Liver (tissue), 9 donors: ENCODE results near the gene ADARB1. TPM values are rescaled to one million over a fixed set of nuclear protein-coding genes. Genes with fewer than 3 reads are reported as not detected.
A peak's percentile ranks its signal among the peaks of the same experiment; 100 is the strongest.

ENCODE experiments used
- DNase-seq: peaks from one replicate; pipeline ENCODE4 v3.0.0-alpha.2; 2017; ENCODE audit warnings: low spot score
- H3K27ac ChIP-seq, 2 donors: one replicate each; pipeline ENCODE4 v1.7.0; 2013; ENCODE audit warnings: inconsistent platforms in 2 of 2, low read length in 2 of 2, control low read depth in 1 of 2, low read depth in 1 of 2, mild to moderate bottlenecking in 1 of 2
- H3K27me3 ChIP-seq, 4 donors: one replicate each; pipeline versions ENCODE4 v1.6.1 to v1.7.0; 2013; ENCODE audit warnings: low read length in 3 of 4, inconsistent platforms in 1 of 4, mild to moderate bottlenecking in 1 of 4, moderate library complexity in 1 of 4; ENCODE audit not compliant: control insufficient read depth in 4 of 4, insufficient read depth in 4 of 4
- H3K36me3 ChIP-seq, 4 donors: one replicate each; pipeline versions ENCODE4 v1.6.1 to v1.7.0; 2013; ENCODE audit warnings: low read length in 3 of 4, mild to moderate bottlenecking in 3 of 4, low read depth in 1 of 4, moderate library complexity in 1 of 4; ENCODE audit not compliant: control insufficient read depth in 4 of 4, insufficient read depth in 3 of 4
- H3K4me1 ChIP-seq, 4 donors: one replicate each; pipeline versions ENCODE4 v1.6.1 to v1.7.0; 2013; ENCODE audit warnings: low read length in 3 of 4, mild to moderate bottlenecking in 3 of 4, moderate library complexity in 1 of 4; ENCODE audit not compliant: control insufficient read depth in 4 of 4, insufficient read depth in 4 of 4
- H3K4me3 ChIP-seq, 3 donors: one replicate each; pipeline versions ENCODE4 v1.6.1 to v1.7.0; 2013; ENCODE audit warnings: low read length in 3 of 3, control low read depth in 1 of 3, low read depth in 1 of 3, mild to moderate bottlenecking in 1 of 3
- H3K9ac ChIP-seq, 2 donors: one replicate each; pipeline ENCODE4 v1.7.0; 2013; ENCODE audit warnings: low read length in 2 of 2, mild to moderate bottlenecking in 2 of 2, moderate library complexity in 2 of 2, control low read depth in 1 of 2, low read depth in 1 of 2
- H3K9me3 ChIP-seq, 4 donors: one replicate each; pipeline versions ENCODE4 v1.6.1 to v1.7.0; 2013; ENCODE audit warnings: low read length in 3 of 4; ENCODE audit not compliant: control insufficient read depth in 4 of 4
- CTCF ChIP-seq: fragments of 150-350 bp; IDR thresholded peaks from 2 replicates; pipeline ENCODE4 v1.5.1; 2017; ENCODE audit warnings: improper control_type of control experiment, low read depth, low read length; ENCODE audit not compliant: missing input control
- EGR1 ChIP-seq, 2 donors: IDR thresholded peaks; 2 replicates each; pipeline ENCODE4 v1.6.1; 2016 to 2018; ENCODE audit warnings: antibody characterized with exemption in 2 of 2, low read depth in 2 of 2
- FOXA1 ChIP-seq: IDR thresholded peaks from 2 replicates; pipeline ENCODE4 v1.6.1; 2016; ENCODE audit warnings: antibody characterized with exemption
- FOXA2 ChIP-seq: IDR thresholded peaks from 2 replicates; pipeline ENCODE4 v1.6.1; 2016; ENCODE audit warnings: antibody characterized with exemption
- GABPA ChIP-seq, 2 donors: IDR thresholded peaks in 1 of 2; conservative IDR thresholded peaks in 1 of 2; 2 replicates each; pipeline ENCODE4 v1.6.1; 2016; ENCODE audit warnings: antibody characterized with exemption in 2 of 2, mild to moderate bottlenecking in 1 of 2, moderate library complexity in 1 of 2
- HNF4A ChIP-seq, 2 donors: conservative IDR thresholded peaks; 2 replicates each; pipeline ENCODE4 v1.6.1; 2016; ENCODE audit warnings: antibody characterized with exemption in 2 of 2, mild to moderate bottlenecking in 2 of 2
- HNF4G ChIP-seq: IDR thresholded peaks from 2 replicates; pipeline ENCODE4 v1.6.1; 2016; ENCODE audit warnings: antibody characterized with exemption
- JUND ChIP-seq, 2 donors: IDR thresholded peaks; 2 replicates each; pipeline ENCODE4 v1.6.1; 2016; ENCODE audit warnings: antibody characterized with exemption in 2 of 2
- MAX ChIP-seq: IDR thresholded peaks from 2 replicates; pipeline ENCODE4 v1.6.1; 2016; ENCODE audit warnings: antibody characterized with exemption
- NR2F2 ChIP-seq: IDR thresholded peaks from 2 replicates; pipeline ENCODE4 v1.6.1; 2016; ENCODE audit warnings: antibody characterized with exemption
- RAD21 ChIP-seq, 2 donors: IDR thresholded peaks; 2 replicates each; pipeline ENCODE4 v1.6.1; 2016; ENCODE audit warnings: antibody characterized with exemption in 2 of 2, mild to moderate bottlenecking in 2 of 2
- REST ChIP-seq: IDR thresholded peaks from 2 replicates; pipeline ENCODE4 v1.6.1; 2016; ENCODE audit warnings: antibody characterized with exemption, mild to moderate bottlenecking
- RXRA ChIP-seq, 2 donors: IDR thresholded peaks; 2 replicates each; pipeline ENCODE4 v1.6.1; 2017 to 2018; ENCODE audit warnings: antibody characterized with exemption in 2 of 2, mild to moderate bottlenecking in 1 of 2
- SP1 ChIP-seq: IDR thresholded peaks from 2 replicates; pipeline ENCODE4 v1.6.1; 2018; ENCODE audit warnings: antibody characterized with exemption, mild to moderate bottlenecking
- TAF1 ChIP-seq: conservative IDR thresholded peaks from 2 replicates; pipeline ENCODE4 v1.6.1; 2016; ENCODE audit warnings: antibody characterized with exemption, mild to moderate bottlenecking
- YY1 ChIP-seq: IDR thresholded peaks from 2 replicates; pipeline ENCODE4 v1.6.1; 2016; ENCODE audit warnings: antibody characterized with exemption, mild to moderate bottlenecking
- WGBS: extraction: QIAGEN DNeasy Blood & Tissue Kit; methylation state at CpG from one replicate; pipeline ENCODE4 v1.1.7; 2013; 5-methylcytosine and 5-hydroxymethylcytosine counted together
- polyA plus RNA-seq, 2 donors: library from polyadenylated mRNA; stranded (reverse) in 1 of 2; unstranded in 1 of 2; fragments of 200-250 nt in 1 of 2; fragments of >200 nt in 1 of 2; fragmentation: Nextera tagmentation in 1 of 2; extraction: Ambion mirVana in 1 of 2; gene quantifications; one replicate each; pipeline versions ENCODE4 v1.2.1 to v1.2.3, GENCODE V29; 2013 to 2015
- total RNA-seq, 2 donors: library from RNA; depleted of rRNA; stranded (reverse); fragments of >200 nt; gene quantifications; one replicate each; pipeline ENCODE4 v1.2.3, GENCODE V29; 2014
- TF ChIP-seq, protein P1 (sequence below): IDR thresholded peaks from 2 replicates; pipeline ENCODE4 v1.6.1; 2016; ENCODE audit warnings: antibody characterized with exemption
- TF ChIP-seq, protein P2 (sequence below): IDR thresholded peaks from 2 replicates; pipeline ENCODE4 v1.6.1; 2016; ENCODE audit warnings: antibody characterized with exemption
- donor health status: healthy.
- donor health status: healthy.
- donor health status: healthy.
- donor health status: healthy.
- donor health status: healthy.

The ADARB1 gene
- total and polyA plus RNA-seq, 4 donors = 1.6 to 7.8 (median 2.9) TPM

- H3K36me3 ChIP-seq = no peaks in the 10 kb centered on the region
- H3K4me3 ChIP-seq = no peak overlapping the region
- H3K27me3 ChIP-seq = no peaks in the 10 kb centered on the region
- H3K4me1 ChIP-seq = peaks cover 0 to 10% (median 6%) of the 10 kb centered on the region in 4 donors
- H3K27ac ChIP-seq = peak overlapping the region in 1 of 2 donors; percentile 37
- no peak for DNase-seq
- 92% methylated on average over 44 of the region's 44 CpGs for WGBS
- H3K9me3 ChIP-seq = no peaks in the 10 kb centered on the region
- TF ChIP-seq MAX = no peak
- no peak for TF ChIP-seq RXRA (IDR thresholded peaks at IDR 0.05)
- TF ChIP-seq TAF1 = no peak
- TF ChIP-seq NR2F2 = no peak
- TF ChIP-seq YY1 = no peak
- TF ChIP-seq, protein P1, sequence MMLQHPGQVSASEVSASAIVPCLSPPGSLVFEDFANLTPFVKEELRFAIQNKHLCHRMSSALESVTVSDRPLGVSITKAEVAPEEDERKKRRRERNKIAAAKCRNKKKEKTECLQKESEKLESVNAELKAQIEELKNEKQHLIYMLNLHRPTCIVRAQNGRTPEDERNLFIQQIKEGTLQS = no peak
- no peak for TF ChIP-seq FOXA1
- no peak for TF ChIP-seq RAD21 (IDR thresholded peaks at IDR 0.05)
- TF ChIP-seq FOXA2 = no peak
- no peak for TF ChIP-seq EGR1 (IDR thresholded peaks at IDR 0.05; ENCODE audit: low read depth in 2 of 2)
- no peak for TF ChIP-seq JUND (IDR thresholded peaks at IDR 0.05)
- TF ChIP-seq SP1 = no peak
- no peak for TF ChIP-seq REST
- TF ChIP-seq CTCF = no peak
- TF ChIP-seq, protein P2, sequence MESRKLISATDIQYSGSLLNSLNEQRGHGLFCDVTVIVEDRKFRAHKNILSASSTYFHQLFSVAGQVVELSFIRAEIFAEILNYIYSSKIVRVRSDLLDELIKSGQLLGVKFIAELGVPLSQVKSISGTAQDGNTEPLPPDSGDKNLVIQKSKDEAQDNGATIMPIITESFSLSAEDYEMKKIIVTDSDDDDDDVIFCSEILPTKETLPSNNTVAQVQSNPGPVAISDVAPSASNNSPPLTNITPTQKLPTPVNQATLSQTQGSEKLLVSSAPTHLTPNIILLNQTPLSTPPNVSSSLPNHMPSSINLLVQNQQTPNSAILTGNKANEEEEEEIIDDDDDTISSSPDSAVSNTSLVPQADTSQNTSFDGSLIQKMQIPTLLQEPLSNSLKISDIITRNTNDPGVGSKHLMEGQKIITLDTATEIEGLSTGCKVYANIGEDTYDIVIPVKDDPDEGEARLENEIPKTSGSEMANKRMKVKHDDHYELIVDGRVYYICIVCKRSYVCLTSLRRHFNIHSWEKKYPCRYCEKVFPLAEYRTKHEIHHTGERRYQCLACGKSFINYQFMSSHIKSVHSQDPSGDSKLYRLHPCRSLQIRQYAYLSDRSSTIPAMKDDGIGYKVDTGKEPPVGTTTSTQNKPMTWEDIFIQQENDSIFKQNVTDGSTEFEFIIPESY = no peak
- no peak for TF ChIP-seq HNF4A (conservative IDR thresholded peaks at IDR 0.05)
- no peak for TF ChIP-seq GABPA (IDR thresholded peaks at IDR 0.05 in 1 of 2, conservative IDR thresholded peaks at IDR 0.05 in 1 of 2)
- no peak for TF ChIP-seq HNF4G
- peak overlapping the region in 1 of 2 donors; percentile 16 for H3K9ac ChIP-seq
Measured at GRCh38 chr21:45108808-45109781, 34.7 kb downstream of the ADARB1 start.
